ENCODE results near the gene MADD. TPM values are rescaled to one million over a fixed set of nuclear protein-coding genes. Genes with fewer than 3 reads are reported as not detected.

MADD gene
- total RNA-seq, 3 donors from 2014 or later (not counting 1 experiment from before 2014, with no cell fraction given), result 333 to 383 (median 335) TPM

DNA sequence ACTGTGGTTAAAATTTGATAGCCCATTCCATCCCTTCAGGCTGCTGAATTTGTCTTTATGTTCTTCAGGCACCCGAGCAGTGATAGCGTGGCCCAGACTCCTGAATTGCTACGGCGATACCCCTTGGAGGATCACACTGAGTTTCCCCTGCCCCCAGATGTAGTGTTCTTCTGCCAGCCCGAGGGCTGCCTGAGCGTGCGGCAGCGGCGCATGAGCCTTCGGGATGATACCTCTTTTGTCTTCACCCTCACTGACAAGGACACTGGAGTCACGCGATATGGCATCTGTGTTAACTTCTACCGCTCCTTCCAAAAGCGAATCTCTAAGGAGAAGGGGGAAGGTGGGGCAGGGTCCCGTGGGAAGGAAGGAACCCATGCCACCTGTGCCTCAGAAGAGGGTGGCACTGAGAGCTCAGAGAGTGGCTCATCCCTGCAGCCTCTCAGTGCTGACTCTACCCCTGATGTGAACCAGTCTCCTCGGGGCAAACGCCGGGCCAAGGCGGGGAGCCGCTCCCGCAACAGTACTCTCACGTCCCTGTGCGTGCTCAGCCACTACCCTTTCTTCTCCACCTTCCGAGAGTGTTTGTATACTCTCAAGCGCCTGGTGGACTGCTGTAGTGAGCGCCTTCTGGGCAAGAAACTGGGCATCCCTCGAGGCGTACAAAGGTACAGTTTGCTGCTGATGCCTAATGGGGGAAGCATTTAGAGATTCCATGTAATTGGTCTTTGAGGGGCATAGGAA, 4.7 kb downstream of the MADD start:
- peak overlapping the region in 1 of 2 donors; percentile 45 for H3K27ac Mint-ChIP-seq
- Histone ChIP-seq H3K36me3 (ENCODE audit: control insufficient read depth, insufficient read depth, low read length) (peaks cover 54% of the 10 kb centered on the region), H3K27me3 (ENCODE audit: control insufficient read depth, insufficient read depth, low read length) (no peaks in the 10 kb centered on the region), H3K9me3 (ENCODE audit: control insufficient read depth, insufficient read depth, low read length) (no peaks in the 10 kb centered on the region), H3K4me3 (ENCODE audit: low read length) (no peak overlapping the region), H3K27ac (ENCODE audit: low read length) (no peak overlapping the region), H3K4me1 (ENCODE audit: control insufficient read depth, insufficient read depth, low read length) (peaks cover 21% of the 10 kb centered on the region)
- no peak for ATAC-seq
- TF ChIP-seq, protein P1, sequence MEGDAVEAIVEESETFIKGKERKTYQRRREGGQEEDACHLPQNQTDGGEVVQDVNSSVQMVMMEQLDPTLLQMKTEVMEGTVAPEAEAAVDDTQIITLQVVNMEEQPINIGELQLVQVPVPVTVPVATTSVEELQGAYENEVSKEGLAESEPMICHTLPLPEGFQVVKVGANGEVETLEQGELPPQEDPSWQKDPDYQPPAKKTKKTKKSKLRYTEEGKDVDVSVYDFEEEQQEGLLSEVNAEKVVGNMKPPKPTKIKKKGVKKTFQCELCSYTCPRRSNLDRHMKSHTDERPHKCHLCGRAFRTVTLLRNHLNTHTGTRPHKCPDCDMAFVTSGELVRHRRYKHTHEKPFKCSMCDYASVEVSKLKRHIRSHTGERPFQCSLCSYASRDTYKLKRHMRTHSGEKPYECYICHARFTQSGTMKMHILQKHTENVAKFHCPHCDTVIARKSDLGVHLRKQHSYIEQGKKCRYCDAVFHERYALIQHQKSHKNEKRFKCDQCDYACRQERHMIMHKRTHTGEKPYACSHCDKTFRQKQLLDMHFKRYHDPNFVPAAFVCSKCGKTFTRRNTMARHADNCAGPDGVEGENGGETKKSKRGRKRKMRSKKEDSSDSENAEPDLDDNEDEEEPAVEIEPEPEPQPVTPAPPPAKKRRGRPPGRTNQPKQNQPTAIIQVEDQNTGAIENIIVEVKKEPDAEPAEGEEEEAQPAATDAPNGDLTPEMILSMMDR (IDR thresholded peaks at IDR 0.05), result no peak
- H3K9me3 Mint-ChIP-seq, result no peaks in the 10 kb centered on the region
- H3K27me3 Mint-ChIP-seq (ENCODE audit: low read depth in 2 of 2), result no peaks in the 10 kb centered on the region
- WGBS (ENCODE audit: insufficient coverage), result 98% methylated on average over 28 of the region's 28 CpGs
- H3K4me3 Mint-ChIP-seq, result peak overlapping the region; percentile 22
- H3K36me3 Mint-ChIP-seq, result peaks cover 8% of the 10 kb centered on the region
- intact Hi-C loops (cut with micrococcal nuclease), result no loop called here
- peaks cover 38 to 46% of the 10 kb centered on the region in 2 donors for H3K4me1 Mint-ChIP-seq
- DNase-seq, result no peak

DNA sequence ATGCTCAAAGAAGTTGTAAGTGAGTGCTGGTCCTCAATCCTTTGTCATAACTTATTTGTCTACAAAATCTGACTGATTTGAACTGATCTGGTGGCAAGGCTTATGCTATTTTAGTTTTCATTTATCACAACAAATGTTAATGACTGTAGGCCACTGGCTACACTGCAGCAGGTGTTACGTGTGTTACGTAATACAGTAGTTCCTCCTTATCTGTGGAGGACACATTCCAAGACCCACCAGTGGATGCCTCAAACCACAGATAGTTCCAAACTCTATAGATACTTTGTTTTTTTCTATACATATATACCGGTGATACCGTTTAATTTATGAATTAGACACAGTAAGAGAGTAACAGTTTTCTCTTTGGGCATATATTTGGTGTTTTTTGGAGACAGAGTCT, 7.0 kb downstream of the MADD start:
- no peak for ATAC-seq
- Mint-ChIP-seq H3K4me1 (peaks cover 23 to 33% of the 10 kb centered on the region in 2 donors), H3K9me3 (no peaks in the 10 kb centered on the region), H3K4me3 (no peak overlapping the region), H3K27me3 (ENCODE audit: low read depth in 2 of 2) (no peaks in the 10 kb centered on the region), H3K36me3 (peaks cover 14% of the 10 kb centered on the region), H3K27ac (no peak overlapping the region)
- WGBS (ENCODE audit: insufficient coverage), result 92% methylated on average over 2 of the region's 4 CpGs
- no peaks in the 10 kb centered on the region for H3K27me3 ChIP-seq (ENCODE audit: control insufficient read depth, insufficient read depth, low read length)
- H3K4me1 ChIP-seq (ENCODE audit: control insufficient read depth, insufficient read depth, low read length), result peaks cover 5% of the 10 kb centered on the region
- TF ChIP-seq, protein P1 (IDR thresholded peaks at IDR 0.05), result no peak
- H3K9me3 ChIP-seq (ENCODE audit: control insufficient read depth, insufficient read depth, low read length), result no peaks in the 10 kb centered on the region
- H3K36me3 ChIP-seq (ENCODE audit: control insufficient read depth, insufficient read depth, low read length), result peaks cover 72% of the 10 kb centered on the region
- no peak for DNase-seq
- H3K4me3 ChIP-seq (ENCODE audit: low read length), result no peak overlapping the region
- H3K27ac ChIP-seq (ENCODE audit: low read length), result no peak overlapping the region
- intact Hi-C loops (cut with micrococcal nuclease), result no loop called here

GRCh38 chr11:47278058-47278457, 8.1 kb downstream of the MADD start:
- no peak overlapping the region for H3K4me3 Mint-ChIP-seq
- intact Hi-C loops (cut with micrococcal nuclease), result no loop called here
- Histone ChIP-seq H3K4me3 (ENCODE audit: low read length) (no peak overlapping the region), H3K9me3 (ENCODE audit: control insufficient read depth, insufficient read depth, low read length) (no peaks in the 10 kb centered on the region), H3K27me3 (ENCODE audit: control insufficient read depth, insufficient read depth, low read length) (no peaks in the 10 kb centered on the region), H3K36me3 (ENCODE audit: control insufficient read depth, insufficient read depth, low read length) (peaks cover 82% of the 10 kb centered on the region), H3K27ac (ENCODE audit: low read length) (no peak overlapping the region), H3K4me1 (ENCODE audit: control insufficient read depth, insufficient read depth, low read length) (no peaks in the 10 kb centered on the region)
- H3K9me3 Mint-ChIP-seq, result no peaks in the 10 kb centered on the region
- WGBS (ENCODE audit: insufficient coverage), result 95% methylated on average over 2 of the region's 3 CpGs
- ATAC-seq (no peak), DNase-seq (no peak)
- peaks cover 21% of the 10 kb centered on the region for H3K36me3 Mint-ChIP-seq
- TF ChIP-seq, protein P1 (IDR thresholded peaks at IDR 0.05), result no peak
- no peak overlapping the region for H3K27ac Mint-ChIP-seq
- H3K27me3 Mint-ChIP-seq (ENCODE audit: low read depth in 2 of 2), result no peaks in the 10 kb centered on the region
- peaks cover 12 to 21% of the 10 kb centered on the region in 2 donors for H3K4me1 Mint-ChIP-seq

GRCh38 chr11:47278769-47279168, 8.8 kb downstream of the MADD start:
- Mint-ChIP-seq H3K27me3 (ENCODE audit: low read depth in 2 of 2) (no peaks in the 10 kb centered on the region), H3K4me3 (no peak overlapping the region), H3K4me1 (peaks cover 12 to 17% of the 10 kb centered on the region in 2 donors), H3K9me3 (no peaks in the 10 kb centered on the region), H3K27ac (no peak overlapping the region), H3K36me3 (peaks cover 21% of the 10 kb centered on the region)
- 100% methylated on average over 2 of the region's 4 CpGs for WGBS (ENCODE audit: insufficient coverage)
- no peak for DNase-seq
- Histone ChIP-seq H3K4me3 (ENCODE audit: low read length) (no peak overlapping the region), H3K27ac (ENCODE audit: low read length) (no peak overlapping the region), H3K9me3 (ENCODE audit: control insufficient read depth, insufficient read depth, low read length) (no peaks in the 10 kb centered on the region), H3K36me3 (ENCODE audit: control insufficient read depth, insufficient read depth, low read length) (peaks cover 88% of the 10 kb centered on the region), H3K27me3 (ENCODE audit: control insufficient read depth, insufficient read depth, low read length) (no peaks in the 10 kb centered on the region), H3K4me1 (ENCODE audit: control insufficient read depth, insufficient read depth, low read length) (no peaks in the 10 kb centered on the region)
- intact Hi-C loops (cut with micrococcal nuclease), result no loop called here
- TF ChIP-seq, protein P1 (IDR thresholded peaks at IDR 0.05), result no peak
- ATAC-seq, result no peak
